GM23248 (cell line): ENCODE measurements around the gene MB21D2.

Experiments
- EZH2 ChIP-seq: fragments of 200-600 bp; sonication (generic); IDR thresholded peaks from 2 replicates; pipeline ENCODE4 v1.6.1; 2018; ENCODE audit warnings: antibody characterized with exemption, mild to moderate bottlenecking; ENCODE audit not compliant: insufficient read depth, poor library complexity, severe bottlenecking
- EZH2phosphoT487 ChIP-seq: fragments of 200-600 bp; sonication (generic); IDR thresholded peaks from 2 replicates; pipeline ENCODE4 v1.6.1; 2018; ENCODE audit warnings: antibody characterized with exemption, moderate library complexity, mild to moderate bottlenecking, low read depth; ENCODE audit not compliant: insufficient read depth

- TF ChIP-seq EZH2 (no peak), EZH2phosphoT487 (0 out of 2 replicates have a peak, but pooled peaks have one; percentile 33)
Measured at GRCh38 chr3:192879346-192880031, 38.2 kb downstream of the MB21D2 start.
